Peyer's patch (tissue), 4 donors: Measurements from ENCODE around the gene UBE2L6.

Experiments used
- POLR2A ChIP-seq, 2 donors: fragments of 450-650 bp; IDR thresholded peaks; one replicate each; pipeline ENCODE4 v1.5.1; 2017; ENCODE audit warnings: antibody characterized with exemption in 2 of 2, mild to moderate bottlenecking in 2 of 2, moderate library complexity in 2 of 2
- TF ChIP-seq, protein P1 (sequence below), 6 experiments: fragments of 450-650 bp in 4 of 6; fragments of 200-600 bp in 2 of 6; sonication (generic) in 1 of 6; IDR thresholded peaks; one replicate each; pipeline ENCODE4 v1.5.1; 2017 to 2019; ENCODE audit warnings: antibody characterized with exemption in 6 of 6, mild to moderate bottlenecking in 3 of 6, moderate library complexity in 1 of 6

- TF ChIP-seq, protein P1, sequence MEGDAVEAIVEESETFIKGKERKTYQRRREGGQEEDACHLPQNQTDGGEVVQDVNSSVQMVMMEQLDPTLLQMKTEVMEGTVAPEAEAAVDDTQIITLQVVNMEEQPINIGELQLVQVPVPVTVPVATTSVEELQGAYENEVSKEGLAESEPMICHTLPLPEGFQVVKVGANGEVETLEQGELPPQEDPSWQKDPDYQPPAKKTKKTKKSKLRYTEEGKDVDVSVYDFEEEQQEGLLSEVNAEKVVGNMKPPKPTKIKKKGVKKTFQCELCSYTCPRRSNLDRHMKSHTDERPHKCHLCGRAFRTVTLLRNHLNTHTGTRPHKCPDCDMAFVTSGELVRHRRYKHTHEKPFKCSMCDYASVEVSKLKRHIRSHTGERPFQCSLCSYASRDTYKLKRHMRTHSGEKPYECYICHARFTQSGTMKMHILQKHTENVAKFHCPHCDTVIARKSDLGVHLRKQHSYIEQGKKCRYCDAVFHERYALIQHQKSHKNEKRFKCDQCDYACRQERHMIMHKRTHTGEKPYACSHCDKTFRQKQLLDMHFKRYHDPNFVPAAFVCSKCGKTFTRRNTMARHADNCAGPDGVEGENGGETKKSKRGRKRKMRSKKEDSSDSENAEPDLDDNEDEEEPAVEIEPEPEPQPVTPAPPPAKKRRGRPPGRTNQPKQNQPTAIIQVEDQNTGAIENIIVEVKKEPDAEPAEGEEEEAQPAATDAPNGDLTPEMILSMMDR (IDR thresholded peaks at IDR 0.05): no peak
- no peak for TF ChIP-seq POLR2A (IDR thresholded peaks at IDR 0.05)
Measured at GRCh38 chr11:57508341-57509170, 58.9 kb downstream of the UBE2L6 start.
